Stimulated activated CD8-positive, alpha-beta memory T cell treated with anti-CD3 and anti-CD28 coated beads, Interleukin-15, amount 100 ng/mL, for 24 hours (primary cell): ENCODE results near the gene PRUNE1.

Experiments used
- DNase-seq: peaks from one replicate; pipeline ENCODE4 v3.0.0-alpha.2; 2020; ENCODE audit warnings: low read depth

The PRUNE1 gene

GRCh38 chr1:150976879-150977694 lies 31.2 kb upstream of the PRUNE1 start:
- peak; percentile 41 for DNase-seq

- DNase-seq: peak; percentile 72
Observed at GRCh38 chr1:150979092-150980056, 28.9 kb upstream of the PRUNE1 start.

- no peak for DNase-seq
Observed at GRCh38 chr1:150981177-150981804, 27.0 kb upstream of the PRUNE1 start.

GRCh38 chr1:150981805-150982712 lies 26.2 kb upstream of the PRUNE1 start, which contains the start of gene ANXA9:
ANXA9 (plus strand) TSS chr1:150982292; CDS start chr1:150983106, 814 bp downstream.
- no peak for DNase-seq

GRCh38 chr1:150985179-150985825 lies 22.9 kb upstream of the PRUNE1 start:
- DNase-seq: no peak

- DNase-seq: no peak
Observed at GRCh38 chr1:150987924-150988323, 20.3 kb upstream of the PRUNE1 start.

GRCh38 chr1:150992626-150993025 lies 15.6 kb upstream of the PRUNE1 start:
- no peak for DNase-seq

- no peak for DNase-seq
Observed at GRCh38 chr1:150994248-150994647, 14.0 kb upstream of the PRUNE1 start.

GRCh38 chr1:150995460-150995859 lies 12.8 kb upstream of the PRUNE1 start:
- no peak for DNase-seq

- no peak for DNase-seq
Observed at GRCh38 chr1:150995896-150996295, 12.4 kb upstream of the PRUNE1 start.

- no peak for DNase-seq
Observed at GRCh38 chr1:150997126-150997872, 10.9 kb upstream of the PRUNE1 start.

- no peak for DNase-seq
Observed at GRCh38 chr1:150997949-150998348, 10.3 kb upstream of the PRUNE1 start.

GRCh38 chr1:150999051-150999674 lies 9.1 kb upstream of the PRUNE1 start:
- no peak for DNase-seq

- no peak for DNase-seq
Observed at GRCh38 chr1:150999926-151000325, 8.3 kb upstream of the PRUNE1 start.

- no peak for DNase-seq
Observed at GRCh38 chr1:151000408-151000807, 7.8 kb upstream of the PRUNE1 start.

GRCh38 chr1:151001602-151002001 lies 6.6 kb upstream of the PRUNE1 start:
- DNase-seq: no peak

- no peak for DNase-seq
Observed at GRCh38 chr1:151002051-151002450, 6.2 kb upstream of the PRUNE1 start.

GRCh38 chr1:151002611-151003010 lies 5.6 kb upstream of the PRUNE1 start:
- no peak for DNase-seq

- DNase-seq: no peak
Observed at GRCh38 chr1:151003180-151003579, 5.1 kb upstream of the PRUNE1 start.
